Neural progenitor cell (in vitro differentiated cells): ENCODE measurements around the gene MAT1A.

Experiments used
- CTCF ChIP-seq: fragments of 200-600 bp; sonication (generic); IDR thresholded peaks from 2 replicates; pipeline ENCODE4 v1.5.1; 2017; ENCODE audit warnings: antibody characterized with exemption, mild to moderate bottlenecking
- EZH2phosphoT487 ChIP-seq: fragments of 200-600 bp; sonication (generic); IDR thresholded peaks from 2 replicates; pipeline ENCODE4 v1.6.1; 2017; ENCODE audit warnings: antibody characterized with exemption

- TF ChIP-seq EZH2phosphoT487 (no peak), CTCF (no peak)
These were observed 23.5 kb downstream of the MAT1A start for GRCh38 chr10:80265740-80266512.
